Measurements from ENCODE around the gene SH3D19.

SH3D19 gene

DNA sequence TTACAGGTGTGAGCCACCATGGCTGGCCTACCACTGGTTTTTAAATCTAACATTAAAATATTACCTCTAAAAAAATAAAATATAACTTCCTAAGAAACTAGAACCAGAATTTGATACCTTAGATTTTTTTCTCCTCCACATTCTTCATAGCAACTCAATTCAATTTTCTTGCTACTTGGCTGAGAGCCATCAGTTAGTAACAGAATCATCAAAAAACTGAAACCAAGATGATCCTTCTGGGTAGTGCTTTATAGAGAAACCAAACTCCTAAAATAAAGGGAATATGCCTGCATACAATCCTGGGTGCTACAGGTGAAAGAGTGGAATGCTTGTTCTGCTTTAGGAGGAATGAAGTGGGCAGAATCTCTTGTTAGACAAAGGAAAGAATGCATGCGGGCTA is 161.6 kb downstream of the SH3D19 start:
- Histone ChIP-seq H3K27ac (ENCODE audit: low read depth, low read length) (no peak overlapping the region), H3K9me2 (replicated peaks; ENCODE audit: insufficient read depth, low read length) (no peaks in the 10 kb centered on the region), H3K36me3 (ENCODE audit: low read length) (no peaks in the 10 kb centered on the region), H3K79me2 (ENCODE audit: insufficient read depth, low read length) (no peaks in the 10 kb centered on the region), H4K20me1 (ENCODE audit: low read depth, low read length) (no peaks in the 10 kb centered on the region), H3K4me3 (ENCODE audit: insufficient read depth, low read length, poor library complexity, severe bottlenecking) (no peak overlapping the region), H3K9ac (ENCODE audit: low read length) (no peak overlapping the region), H3K9me3 (ENCODE audit: insufficient read depth, low read length) (no peaks in the 10 kb centered on the region), H3F3A (ENCODE audit: insufficient read depth) (no peaks in the 10 kb centered on the region), H2AFZ (ENCODE audit: low read depth, low read length, severe bottlenecking) (no peak overlapping the region), H3K27me3 (ENCODE audit: low read length) (no peaks in the 10 kb centered on the region), H3K4me2 (ENCODE audit: low read depth, low read length, poor library complexity, severe bottlenecking) (no peak overlapping the region)
- TF ChIP-seq, protein P1, sequence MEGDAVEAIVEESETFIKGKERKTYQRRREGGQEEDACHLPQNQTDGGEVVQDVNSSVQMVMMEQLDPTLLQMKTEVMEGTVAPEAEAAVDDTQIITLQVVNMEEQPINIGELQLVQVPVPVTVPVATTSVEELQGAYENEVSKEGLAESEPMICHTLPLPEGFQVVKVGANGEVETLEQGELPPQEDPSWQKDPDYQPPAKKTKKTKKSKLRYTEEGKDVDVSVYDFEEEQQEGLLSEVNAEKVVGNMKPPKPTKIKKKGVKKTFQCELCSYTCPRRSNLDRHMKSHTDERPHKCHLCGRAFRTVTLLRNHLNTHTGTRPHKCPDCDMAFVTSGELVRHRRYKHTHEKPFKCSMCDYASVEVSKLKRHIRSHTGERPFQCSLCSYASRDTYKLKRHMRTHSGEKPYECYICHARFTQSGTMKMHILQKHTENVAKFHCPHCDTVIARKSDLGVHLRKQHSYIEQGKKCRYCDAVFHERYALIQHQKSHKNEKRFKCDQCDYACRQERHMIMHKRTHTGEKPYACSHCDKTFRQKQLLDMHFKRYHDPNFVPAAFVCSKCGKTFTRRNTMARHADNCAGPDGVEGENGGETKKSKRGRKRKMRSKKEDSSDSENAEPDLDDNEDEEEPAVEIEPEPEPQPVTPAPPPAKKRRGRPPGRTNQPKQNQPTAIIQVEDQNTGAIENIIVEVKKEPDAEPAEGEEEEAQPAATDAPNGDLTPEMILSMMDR (IDR thresholded peaks at IDR 0.05; ENCODE audit: insufficient read depth, low read length, poor library complexity, severe bottlenecking): no peak
- TF ChIP-seq EZH2phosphoT487 (conservative IDR thresholded peaks at IDR 0.05; ENCODE audit: low read length): no peak

DNA sequence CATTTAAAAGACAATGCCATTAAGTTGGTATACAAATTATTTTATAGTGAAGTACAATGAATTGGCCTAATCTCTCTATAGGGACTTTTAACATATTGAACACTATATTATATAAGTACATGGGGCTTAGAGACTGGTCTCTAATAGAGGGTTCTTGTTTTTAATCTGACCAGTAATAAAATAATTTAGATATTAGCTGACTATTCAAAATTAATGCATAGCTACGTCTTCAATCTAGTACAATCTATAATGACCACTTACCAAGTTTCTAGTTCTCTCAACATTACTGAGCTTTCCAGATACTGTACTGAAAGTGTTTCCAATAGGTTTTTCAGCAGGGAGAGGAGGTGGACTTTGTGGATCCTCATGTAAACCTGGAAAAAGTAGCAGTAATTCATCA is 166.4 kb downstream of the SH3D19 start:
- no peaks in the 10 kb centered on the region for H3K9me2 ChIP-seq (replicated peaks; ENCODE audit: insufficient read depth, low read length)
- H3K9me3 ChIP-seq (ENCODE audit: insufficient read depth, low read length): no peaks in the 10 kb centered on the region
- H2AFZ ChIP-seq (ENCODE audit: low read depth, low read length, severe bottlenecking): no peak overlapping the region
- no peaks in the 10 kb centered on the region for H3K79me2 ChIP-seq (ENCODE audit: insufficient read depth, low read length)
- H3K9ac ChIP-seq (ENCODE audit: low read length): no peak overlapping the region
- no peaks in the 10 kb centered on the region for H4K20me1 ChIP-seq (ENCODE audit: low read depth, low read length)
- H3K4me3 ChIP-seq (ENCODE audit: insufficient read depth, low read length, poor library complexity, severe bottlenecking): no peak overlapping the region
- TF ChIP-seq, protein P1 (IDR thresholded peaks at IDR 0.05; ENCODE audit: insufficient read depth, low read length, poor library complexity, severe bottlenecking): no peak
- no peak for TF ChIP-seq EZH2phosphoT487 (conservative IDR thresholded peaks at IDR 0.05; ENCODE audit: low read length)
- no peaks in the 10 kb centered on the region for H3F3A ChIP-seq (ENCODE audit: insufficient read depth)
- no peaks in the 10 kb centered on the region for H3K27me3 ChIP-seq (ENCODE audit: low read length)
- H3K4me2 ChIP-seq (ENCODE audit: low read depth, low read length, poor library complexity, severe bottlenecking): no peak overlapping the region
- no peaks in the 10 kb centered on the region for H3K36me3 ChIP-seq (ENCODE audit: low read length)
- no peak overlapping the region for H3K27ac ChIP-seq (ENCODE audit: low read depth, low read length)

DNA sequence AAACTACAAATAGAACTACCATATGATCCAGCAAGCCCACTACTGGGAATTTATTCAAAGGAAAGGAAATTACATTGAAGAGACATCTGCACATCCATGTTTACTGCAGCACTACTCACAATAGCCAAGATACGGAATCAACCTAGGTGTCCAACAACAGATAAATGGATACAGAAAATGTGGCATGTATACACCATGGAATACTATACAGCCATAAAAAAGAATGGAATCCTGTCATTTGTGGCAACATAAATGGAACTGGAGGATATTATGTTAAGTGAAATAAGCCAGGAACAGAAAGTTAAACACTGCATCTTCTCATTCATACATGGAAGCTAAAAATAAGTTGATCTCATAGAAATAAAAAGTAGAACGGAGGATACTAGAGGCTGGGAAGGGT is 167.9 kb downstream of the SH3D19 start:
- H3K9me2 ChIP-seq (replicated peaks; ENCODE audit: insufficient read depth, low read length): no peaks in the 10 kb centered on the region
- no peaks in the 10 kb centered on the region for H3K9me3 ChIP-seq (ENCODE audit: insufficient read depth, low read length)
- H3K27ac ChIP-seq (ENCODE audit: low read depth, low read length): no peak overlapping the region
- no peaks in the 10 kb centered on the region for H4K20me1 ChIP-seq (ENCODE audit: low read depth, low read length)
- no peak overlapping the region for H3K4me3 ChIP-seq (ENCODE audit: insufficient read depth, low read length, poor library complexity, severe bottlenecking)
- no peaks in the 10 kb centered on the region for H3K36me3 ChIP-seq (ENCODE audit: low read length)
- no peaks in the 10 kb centered on the region for H3K79me2 ChIP-seq (ENCODE audit: insufficient read depth, low read length)
- no peaks in the 10 kb centered on the region for H3F3A ChIP-seq (ENCODE audit: insufficient read depth)
- no peaks in the 10 kb centered on the region for H3K27me3 ChIP-seq (ENCODE audit: low read length)
- no peak overlapping the region for H3K4me2 ChIP-seq (ENCODE audit: low read depth, low read length, poor library complexity, severe bottlenecking)
- H2AFZ ChIP-seq (ENCODE audit: low read depth, low read length, severe bottlenecking): no peak overlapping the region
- TF ChIP-seq EZH2phosphoT487 (conservative IDR thresholded peaks at IDR 0.05; ENCODE audit: low read length): no peak
- TF ChIP-seq, protein P1 (IDR thresholded peaks at IDR 0.05; ENCODE audit: insufficient read depth, low read length, poor library complexity, severe bottlenecking): no peak
- H3K9ac ChIP-seq (ENCODE audit: low read length): no peak overlapping the region
